ENCODE results near the gene TOX3.

TOX3 gene

DNA sequence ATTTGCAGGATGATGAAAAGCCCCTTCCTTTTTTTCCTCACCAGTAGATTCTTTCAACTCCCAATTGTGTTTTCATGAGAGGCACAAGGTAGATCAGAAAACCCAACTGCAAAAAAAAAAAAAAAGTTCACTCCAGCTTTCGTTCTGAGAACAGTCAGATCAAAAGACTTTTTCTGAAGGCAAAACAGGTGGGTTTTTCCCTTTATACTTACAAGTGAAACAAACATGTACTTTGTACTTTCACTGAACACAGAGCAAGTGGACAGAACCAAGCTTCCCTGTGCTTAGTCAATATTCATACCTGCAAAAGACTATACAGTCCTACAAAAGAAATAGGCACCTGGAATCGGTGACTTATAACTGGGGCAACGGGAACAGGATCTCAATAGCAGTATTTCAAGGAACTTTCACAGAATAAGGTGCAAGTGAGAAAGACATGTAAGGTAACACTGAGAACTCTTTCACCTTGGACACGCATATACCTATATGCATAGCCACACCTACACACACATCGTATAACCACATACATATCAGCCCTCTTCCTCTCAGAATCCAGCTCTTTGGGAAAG lies 54.1 kb downstream of the TOX3 start:
- DNase-seq (ENCODE audit: low read depth) = no peak

DNA sequence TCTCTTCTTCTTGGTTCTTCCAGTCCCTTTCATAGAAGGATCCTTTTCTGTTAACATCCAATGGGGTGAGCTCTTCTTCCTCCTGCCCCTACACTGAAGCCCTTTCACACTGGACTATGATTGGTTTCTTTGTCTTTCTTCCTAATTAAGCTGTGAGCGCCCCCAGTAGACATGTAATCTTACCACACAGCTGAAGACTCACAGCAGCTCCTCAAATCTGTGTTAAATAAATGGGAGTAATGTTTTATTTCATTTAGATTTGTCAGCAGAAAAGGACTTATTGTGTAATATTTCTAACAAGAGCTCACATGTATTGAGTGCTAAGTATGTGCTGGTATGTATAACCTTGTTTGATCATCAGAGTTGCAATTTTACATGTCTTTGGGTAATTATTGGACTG lies 55.7 kb downstream of the TOX3 start:
- no peak for DNase-seq (ENCODE audit: low read depth)

DNA sequence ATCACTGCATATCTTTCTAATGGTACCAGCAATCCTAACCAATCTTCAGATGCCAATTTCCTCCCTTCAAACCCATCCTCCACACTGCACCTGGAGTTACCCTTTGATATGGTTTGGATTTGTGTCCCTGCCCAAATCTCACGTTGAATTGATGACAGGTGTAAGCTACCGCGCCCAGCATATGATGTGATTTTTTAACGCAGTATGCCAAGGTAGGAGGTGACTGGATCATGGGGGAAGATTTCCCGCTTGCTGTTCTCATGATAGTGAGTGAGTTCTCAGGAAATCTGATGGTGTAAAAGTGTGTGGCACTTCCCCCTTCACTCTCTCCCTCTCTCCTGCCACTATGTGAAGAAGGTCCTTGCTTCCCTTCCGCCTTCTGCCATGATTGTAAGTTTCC lies 57.0 kb downstream of the TOX3 start:
- no peak for DNase-seq (ENCODE audit: low read depth)

DNA sequence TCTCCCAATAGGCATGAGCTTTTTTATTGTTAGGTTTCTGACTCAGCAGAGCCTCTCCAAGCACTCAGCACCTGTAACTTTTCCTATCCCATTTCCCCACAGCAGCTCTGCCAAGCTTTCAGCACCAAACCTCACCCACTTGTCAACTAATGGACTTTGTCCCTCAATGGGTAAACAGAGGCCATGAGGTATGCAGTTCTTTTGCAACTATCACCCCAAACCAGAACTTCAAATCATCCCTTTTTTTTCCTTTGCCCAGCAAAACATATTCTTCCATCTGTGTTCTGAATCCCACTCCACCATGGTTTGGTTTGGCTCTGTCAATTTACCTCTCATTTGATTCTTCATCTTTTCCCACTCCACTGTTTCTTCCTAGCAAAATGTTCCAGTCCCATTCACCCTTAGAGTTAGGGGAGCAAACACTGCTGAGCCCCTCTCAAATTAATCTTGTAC lies 58.1 kb downstream of the TOX3 start:
- no peak for DNase-seq (ENCODE audit: low read depth)

DNA sequence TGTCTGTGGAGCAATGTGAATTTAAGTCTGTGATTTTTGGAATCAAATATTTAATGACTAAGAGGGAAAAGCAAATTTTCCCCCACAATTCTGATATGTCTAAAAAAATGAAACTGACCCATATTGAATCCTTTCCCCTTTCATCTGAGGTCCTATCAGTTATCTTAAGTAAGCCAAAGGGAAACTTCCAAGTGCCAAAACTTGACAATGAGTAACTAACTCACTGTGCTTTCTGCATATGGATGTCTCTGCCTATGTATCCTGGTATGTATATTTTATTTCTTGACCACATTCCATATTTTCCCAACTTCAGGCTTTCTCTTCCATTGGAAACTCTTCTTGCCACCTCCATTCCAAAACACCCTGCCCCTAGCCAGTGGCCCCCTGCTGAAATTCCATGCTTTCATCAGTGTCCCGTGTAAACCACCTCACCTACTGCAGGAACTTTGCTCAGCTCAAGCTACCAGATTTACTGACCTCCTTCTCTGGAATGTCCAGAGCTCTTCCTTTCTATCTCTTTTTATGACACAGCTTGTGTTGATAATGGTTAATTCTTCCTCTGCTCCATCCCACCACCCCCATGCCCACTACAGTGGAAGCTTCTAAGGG lies 59.0 kb downstream of the TOX3 start:
- DNase-seq (ENCODE audit: low read depth) = no peak

DNA sequence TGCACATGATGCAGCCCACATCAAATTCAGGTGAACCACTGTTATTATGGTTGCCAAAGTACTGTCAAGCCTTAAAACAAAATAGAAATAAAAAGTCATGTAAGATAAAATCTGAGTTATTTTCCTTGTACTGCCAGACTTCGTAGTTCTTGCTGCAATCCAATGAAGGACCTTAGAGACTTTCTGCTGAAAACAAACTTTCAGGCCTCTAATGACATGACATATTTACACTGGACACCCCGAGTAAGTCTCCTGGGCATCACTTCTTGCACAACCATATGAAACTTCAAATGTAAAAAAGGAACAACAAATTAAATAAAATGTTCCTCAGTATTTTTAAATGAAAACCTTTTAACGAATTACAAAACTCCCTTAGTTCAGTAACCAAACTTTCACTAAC lies 66.7 kb downstream of the TOX3 start:
- DNase-seq (ENCODE audit: low read depth) = no peak

DNA sequence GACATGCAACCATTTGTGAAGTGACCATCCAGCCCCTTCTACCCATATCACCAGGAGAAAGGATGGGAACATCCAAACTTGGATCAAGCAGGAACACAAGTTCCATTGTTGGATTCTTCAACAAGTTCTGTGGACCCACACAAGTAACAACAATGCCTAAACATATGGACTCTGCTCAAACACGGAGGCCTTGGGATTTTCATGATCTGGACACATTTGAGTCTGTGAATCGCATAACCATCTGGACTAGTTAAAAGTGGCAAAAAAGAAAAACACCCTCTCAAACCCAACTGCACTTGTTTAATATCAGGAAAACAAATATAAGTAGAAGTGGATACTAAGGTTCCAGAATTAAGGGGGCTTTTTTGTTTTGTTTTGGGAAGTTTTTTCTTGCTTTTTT lies 70.8 kb downstream of the TOX3 start:
- no peak for DNase-seq (ENCODE audit: low read depth)

DNA sequence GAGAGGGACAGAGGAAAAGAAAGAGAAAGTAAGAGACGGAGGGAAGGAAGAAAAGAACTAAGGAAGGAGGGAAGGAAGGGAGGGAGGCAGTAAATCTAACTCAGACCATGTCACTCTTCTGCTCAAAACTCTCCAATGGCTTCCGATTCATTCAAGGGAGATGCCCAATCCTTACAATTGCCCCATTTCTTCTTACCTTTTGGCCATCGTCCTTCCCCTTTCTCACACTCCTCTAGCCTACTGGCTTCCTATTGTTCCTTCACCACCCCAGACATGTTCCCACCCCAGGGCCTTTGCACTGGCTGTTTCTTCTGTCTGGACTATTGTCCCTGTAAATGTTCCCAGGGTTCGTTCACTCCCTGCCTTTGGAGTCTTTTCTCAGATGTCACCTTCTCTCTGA lies 72.3 kb downstream of the TOX3 start:
- no peak for DNase-seq (ENCODE audit: low read depth)

DNA sequence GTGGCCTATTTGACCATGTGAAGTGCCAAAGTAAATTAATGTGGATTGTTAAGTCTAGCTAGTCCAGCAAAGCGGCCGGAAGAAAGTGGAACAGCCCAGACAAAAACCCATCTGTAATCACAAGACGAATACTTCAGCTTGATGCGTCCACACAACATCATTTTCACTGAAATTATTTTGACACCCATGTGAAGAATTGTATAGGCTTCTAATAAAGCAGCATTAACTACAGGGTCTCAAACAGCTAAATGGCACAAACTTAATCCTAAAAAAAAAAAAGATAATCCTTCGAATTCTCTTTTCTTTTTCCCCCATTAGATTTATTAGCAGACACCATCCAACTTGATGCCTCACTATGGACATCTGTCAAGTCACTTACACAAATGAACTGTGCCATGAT lies 73.8 kb downstream of the TOX3 start:
- no peak for DNase-seq (ENCODE audit: low read depth)

DNA sequence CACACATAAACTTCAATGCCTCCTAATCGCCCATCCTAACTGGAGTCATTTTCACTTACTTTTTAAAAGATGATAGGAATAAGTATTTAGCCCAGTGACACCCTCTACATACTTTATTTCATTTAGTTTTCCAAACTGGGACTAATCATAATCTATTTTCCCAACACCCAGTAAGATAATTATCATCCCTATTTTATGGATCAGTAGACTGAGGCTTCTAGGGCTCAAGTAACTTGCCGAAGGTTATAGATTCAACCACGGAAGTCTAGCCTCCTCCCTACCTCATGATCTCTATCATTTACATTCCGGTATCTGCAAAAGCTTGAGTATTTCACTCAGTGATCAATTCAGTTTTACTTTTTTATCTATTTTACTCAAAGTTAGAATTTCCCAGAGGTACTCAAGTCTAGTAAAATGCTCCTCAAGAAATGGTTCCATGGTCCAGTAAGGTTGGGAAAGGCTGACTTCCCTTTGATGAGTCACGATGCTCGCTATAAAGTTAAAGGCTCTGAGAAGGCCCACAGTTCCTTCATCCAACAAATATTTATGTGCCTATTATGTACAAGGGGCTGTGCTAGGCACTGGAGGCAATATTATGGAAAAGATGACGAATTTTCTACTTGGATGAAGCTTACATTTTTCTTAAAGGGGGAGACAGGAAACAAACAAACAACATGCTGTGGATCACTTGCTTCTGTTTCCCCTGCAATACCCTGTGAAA lies 75.1 kb downstream of the TOX3 start:
- no peak for DNase-seq (ENCODE audit: low read depth)

DNA sequence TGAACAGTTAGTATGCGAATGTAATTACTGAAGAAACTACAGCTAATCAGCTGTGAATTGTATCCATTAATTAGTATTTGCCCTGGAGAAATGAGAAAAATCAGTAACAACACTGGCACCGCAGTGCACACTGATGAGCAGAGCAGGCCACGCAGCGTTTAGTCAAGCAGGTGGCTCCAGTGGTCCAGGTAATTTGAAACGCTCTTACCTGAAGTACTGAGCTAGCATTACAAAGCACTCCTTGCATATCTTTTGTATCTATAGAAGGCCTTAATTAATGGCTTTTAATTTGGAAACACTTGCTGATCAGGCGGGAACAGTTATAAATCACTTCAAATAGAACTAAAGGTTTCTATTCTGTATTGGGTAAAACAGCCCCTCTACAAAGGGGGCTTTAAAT lies 76.4 kb downstream of the TOX3 start:
- no peak for DNase-seq (ENCODE audit: low read depth)

DNA sequence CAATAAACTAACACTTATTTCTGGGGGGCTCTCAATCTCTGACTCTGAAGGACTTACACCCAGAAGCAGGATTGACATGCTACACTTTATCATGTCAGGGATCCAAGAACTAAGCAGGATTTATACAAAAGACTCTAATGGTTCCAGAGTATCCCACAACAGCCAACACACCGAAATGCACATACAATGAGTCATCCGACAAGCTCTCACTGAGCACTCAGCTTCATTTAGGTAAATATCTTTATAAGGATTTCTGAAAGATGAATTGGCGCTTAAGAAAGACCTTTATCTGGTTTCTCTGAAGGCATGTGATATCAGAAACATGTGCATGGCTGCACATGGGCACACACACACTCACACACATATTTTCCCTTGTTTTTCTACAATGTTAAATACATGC lies 77.2 kb downstream of the TOX3 start:
- DNase-seq (ENCODE audit: low read depth) = no peak

DNA sequence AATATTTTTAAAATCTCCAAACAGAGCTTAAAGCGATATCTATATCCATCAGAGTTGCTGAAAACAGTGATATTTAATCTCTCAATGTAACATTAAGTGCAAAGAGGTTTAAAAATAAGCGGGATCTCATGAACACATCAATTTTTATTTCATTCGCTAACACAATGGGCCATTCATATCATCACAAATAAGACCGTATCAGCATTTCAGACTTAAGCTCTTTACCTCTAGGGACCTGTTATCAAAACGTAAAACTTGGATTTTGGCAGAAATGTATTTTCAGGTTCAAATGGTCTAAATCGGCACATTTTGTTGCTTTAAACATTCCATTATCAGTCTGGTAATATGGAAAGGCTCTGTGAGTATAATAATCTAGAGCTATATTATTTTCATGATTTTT lies 77.9 kb downstream of the TOX3 start:
- no peak for DNase-seq (ENCODE audit: low read depth)

DNA sequence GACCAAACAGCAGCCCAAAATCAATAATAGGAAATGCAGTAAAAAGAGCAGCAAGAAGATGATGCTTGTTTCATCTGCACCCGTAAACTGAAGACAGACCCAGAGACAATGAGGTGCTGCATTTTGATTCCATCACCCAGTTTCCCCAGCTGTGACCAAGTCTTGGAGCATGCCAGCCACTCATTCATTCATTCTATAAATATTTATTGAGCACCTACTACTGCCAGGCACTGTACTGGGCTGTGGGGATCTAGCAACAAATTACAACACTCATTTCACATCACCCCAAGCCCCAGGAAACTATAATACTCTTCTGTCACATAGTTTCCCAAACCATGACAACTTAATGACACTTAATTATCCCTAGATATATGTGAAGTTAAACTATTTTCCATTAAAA lies 79.2 kb downstream of the TOX3 start:
- no peak for DNase-seq (ENCODE audit: low read depth)

DNA sequence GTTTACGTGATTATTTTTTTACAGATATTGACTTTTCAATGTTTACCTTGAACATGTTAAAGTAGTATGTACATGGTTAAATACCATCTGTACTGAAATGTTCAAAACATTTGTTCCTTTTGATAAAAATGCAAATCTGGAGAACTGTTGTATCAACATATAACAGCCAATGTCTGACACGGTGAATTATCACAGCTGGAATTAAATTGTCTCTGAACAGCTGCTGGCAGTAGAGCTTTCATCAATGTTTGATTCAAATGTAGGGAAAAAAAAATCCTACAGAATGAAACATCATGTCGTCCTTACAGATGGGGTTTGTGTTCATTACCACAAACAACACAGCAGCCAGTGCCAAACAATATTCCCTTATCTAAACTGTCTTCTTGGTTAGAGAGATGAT lies 79.9 kb downstream of the TOX3 start:
- DNase-seq (ENCODE audit: low read depth) = no peak

DNA sequence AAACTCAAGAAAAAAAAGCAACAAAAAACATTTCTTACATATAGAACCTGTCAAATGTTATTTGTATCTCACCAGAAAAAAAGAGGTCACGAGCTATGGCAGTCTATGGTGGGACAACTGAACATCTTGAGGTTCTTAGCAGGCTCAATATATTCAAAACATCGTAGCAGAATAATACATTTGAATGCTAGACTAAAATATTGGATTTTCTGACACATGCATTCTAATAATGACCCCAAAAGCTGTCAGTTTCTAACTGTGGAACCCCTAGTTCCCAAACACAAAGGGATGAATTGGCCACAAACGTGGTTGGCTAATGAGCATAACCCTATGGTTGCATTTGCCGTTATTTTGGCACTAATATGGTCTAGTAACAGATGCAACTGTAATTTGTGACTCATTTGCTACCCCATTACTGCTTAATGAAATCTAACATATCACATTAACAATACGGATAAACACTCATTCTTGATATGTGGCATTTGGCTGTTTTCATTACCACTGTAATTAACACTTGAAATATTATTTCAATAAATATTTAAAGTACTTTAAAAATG lies 81.2 kb downstream of the TOX3 start:
- no peak for DNase-seq (ENCODE audit: low read depth)

DNA sequence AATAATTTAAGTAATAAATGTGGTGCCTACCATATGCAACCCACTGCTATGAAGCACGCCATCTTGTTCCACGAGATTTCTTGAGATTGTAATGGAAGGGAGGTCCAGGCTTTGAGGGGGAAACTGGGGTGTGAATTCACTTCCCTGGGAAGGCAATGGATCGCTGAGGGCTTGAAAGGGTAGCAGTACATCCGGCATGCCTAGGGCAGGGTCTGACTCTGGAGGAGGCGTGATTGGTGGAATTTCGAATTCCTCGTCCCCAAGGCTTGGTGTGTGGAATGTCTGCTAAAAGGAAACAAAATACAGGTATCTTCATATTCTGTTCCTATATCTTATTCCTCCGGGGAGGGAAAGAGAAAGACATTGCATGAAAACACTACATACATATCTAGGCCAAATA lies 83.0 kb downstream of the TOX3 start:
- DNase-seq (ENCODE audit: low read depth) = no peak

DNA sequence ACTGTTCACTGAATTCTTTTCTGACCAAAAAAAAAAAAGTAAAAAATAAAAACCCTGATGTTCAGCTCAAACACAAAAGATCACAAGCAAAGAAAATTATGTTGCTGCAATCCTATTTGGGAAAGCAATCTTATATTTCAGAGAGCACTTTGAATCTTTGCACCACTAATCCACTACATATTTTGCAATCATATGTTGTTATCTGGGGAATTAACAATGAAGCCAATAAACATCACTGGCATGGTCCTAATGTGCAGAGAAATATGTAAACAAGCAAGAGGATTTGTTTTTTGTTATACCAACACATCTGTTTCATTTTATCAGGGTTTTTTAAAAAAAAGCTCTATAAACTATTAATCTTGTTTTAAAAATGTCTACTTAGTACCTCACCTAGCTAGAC lies 84.1 kb downstream of the TOX3 start:
- DNase-seq (ENCODE audit: low read depth) = no peak

DNA sequence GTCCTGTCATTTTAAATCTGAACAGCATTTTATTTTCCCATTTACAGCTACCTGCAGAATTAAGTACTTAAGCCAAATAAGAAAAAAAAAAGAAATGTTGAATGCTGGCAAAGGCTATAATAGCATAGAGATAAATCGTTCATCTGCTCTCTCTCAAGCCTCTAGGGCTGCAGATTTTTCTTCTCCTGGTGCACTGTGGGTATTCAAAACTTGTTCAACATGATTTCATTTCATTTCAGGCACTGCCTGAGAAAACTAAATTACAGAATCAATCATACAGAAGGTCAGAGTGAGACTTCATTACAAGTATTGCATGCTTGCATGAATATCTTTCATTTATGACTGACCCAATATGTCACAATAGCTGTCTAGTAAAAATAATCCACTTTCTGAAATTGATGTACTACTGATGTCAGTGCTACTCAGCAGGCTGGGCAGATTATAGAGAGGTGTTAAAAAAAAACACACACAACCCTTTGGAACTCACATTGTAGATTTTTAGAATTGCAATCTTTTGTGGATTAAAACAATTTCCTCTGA lies 86.2 kb downstream of the TOX3 start:
- DNase-seq (ENCODE audit: low read depth) = no peak

DNA sequence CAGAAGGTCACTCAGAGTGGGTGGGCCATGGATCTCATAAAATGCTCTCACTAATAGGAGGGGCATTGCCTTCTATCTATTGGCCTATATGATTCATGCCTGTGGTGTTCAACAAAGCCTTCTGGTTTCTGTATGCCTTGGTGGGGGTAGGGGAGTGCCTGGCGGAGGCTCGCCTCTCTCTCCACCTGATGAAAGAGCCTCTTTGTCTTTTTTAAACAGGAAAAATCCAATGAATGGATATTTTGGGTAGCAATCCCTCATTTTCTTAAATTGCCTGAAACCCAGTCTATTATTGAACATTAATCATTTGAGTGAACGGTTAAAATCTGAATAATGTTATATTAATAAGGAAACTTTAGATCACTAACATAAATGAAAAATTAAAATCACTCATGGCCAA lies 90.6 kb downstream of the TOX3 start:
- no peak for DNase-seq (ENCODE audit: low read depth)

DNA sequence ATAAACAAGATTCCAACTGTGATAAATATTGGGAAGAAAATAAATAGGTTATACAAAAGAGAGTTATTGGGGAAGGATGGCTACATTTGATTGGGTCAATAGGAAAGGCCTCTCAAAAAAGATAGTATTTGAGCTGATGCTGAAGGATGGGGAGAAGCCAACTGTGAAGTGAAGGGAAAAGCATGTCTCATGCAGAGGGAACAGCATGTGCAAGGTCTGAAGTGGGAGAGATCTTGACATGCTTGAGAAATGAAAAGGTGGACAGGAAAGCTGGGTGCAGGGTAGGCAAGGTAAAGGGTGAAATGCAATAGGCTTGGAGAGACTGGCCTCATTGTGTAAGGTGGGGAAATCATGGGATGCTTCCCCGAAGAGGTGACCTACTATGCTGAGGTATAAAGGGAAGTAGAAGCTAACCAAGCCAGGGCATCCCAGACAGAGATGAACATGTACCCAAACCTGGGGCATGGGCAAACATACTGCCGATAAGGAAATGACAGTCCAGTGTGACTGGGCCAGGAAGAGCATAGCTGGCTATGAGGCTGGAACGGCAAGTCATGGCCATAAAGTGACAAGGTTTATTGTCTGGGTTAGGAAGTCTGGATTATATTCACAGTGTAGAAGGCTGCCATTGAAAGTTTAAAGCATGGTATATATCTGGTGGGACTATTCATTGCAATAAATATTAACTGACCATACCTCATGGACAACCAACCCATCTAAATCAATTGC lies 91.2 kb downstream of the TOX3 start:
- DNase-seq (ENCODE audit: low read depth) = no peak

DNA sequence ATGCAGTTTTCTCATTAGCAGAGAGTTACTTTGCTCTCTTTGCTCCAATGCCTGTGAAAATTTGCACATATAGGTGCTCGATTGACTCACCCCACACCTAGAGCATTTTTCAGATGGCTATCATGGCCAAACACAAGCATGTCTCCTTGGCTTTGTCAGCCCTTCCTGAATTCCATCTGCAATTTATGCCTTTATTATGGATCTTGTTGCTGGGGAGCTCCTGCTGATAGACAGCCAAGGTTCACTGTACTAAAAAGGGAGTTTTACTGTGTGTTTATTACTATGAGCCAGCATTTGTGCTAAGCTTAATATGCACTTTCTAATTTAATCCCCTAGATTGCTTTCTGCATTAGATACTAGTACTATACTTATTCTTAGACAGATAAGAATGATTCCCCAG lies 93.3 kb downstream of the TOX3 start:
- no peak for DNase-seq (ENCODE audit: low read depth)

Measured in activated gamma-delta T cell treated with anti-CD3 and anti-CD28 coated beads, Interleukin-2, amount 50 U/mL, for 16 hours (primary cell).